ENCODE data around the gene GPR32. TPM values are rescaled to one million over a fixed set of nuclear protein-coding genes. Genes with fewer than 3 reads are reported as not detected.
A peak's percentile ranks its signal among the peaks of the same experiment; 100 is the strongest.

Gene GPR32
- total RNA-seq, 6 donors from 2014 or later: not detected

DNA sequence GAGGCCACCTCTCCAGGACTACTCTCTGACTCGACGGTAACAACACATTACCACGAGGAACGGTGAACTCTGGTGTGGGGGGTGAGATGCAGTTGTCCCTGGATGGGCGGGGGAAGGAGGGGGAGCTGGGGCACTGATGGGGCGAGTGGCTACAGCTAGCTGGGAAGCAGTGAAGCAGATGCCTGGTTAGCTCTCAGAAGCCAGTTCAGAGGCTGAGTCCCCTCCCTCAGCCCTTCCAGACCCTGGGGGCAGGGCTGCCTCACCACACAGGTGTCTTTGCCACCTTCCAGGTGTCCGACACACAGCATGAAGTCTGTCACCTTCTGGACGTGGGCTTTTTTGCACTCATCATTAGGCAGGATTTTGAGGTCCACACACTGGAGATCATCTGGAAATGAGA lies 49.4 kb downstream of the GPR32 start:
- Histone ChIP-seq H3K4me1 (peaks cover 0 to 13% (median 8%) of the 10 kb centered on the region in 4 donors), H3K36me3 (no peaks in the 10 kb centered on the region), H3K27ac (no peak overlapping the region), H3K9me3 (no peaks in the 10 kb centered on the region), H3K4me3 (no peak overlapping the region), H3K27me3 (peaks cover 0 to 38% (median 12%) of the 10 kb centered on the region in 4 donors)
- TF ChIP-seq EP300 (IDR thresholded peaks at IDR 0.05) (no peak), POLR2A (IDR thresholded peaks at IDR 0.05) (no peak), POLR2AphosphoS5 (IDR thresholded peaks at IDR 0.05) (no peak)
- TF ChIP-seq, protein P1, sequence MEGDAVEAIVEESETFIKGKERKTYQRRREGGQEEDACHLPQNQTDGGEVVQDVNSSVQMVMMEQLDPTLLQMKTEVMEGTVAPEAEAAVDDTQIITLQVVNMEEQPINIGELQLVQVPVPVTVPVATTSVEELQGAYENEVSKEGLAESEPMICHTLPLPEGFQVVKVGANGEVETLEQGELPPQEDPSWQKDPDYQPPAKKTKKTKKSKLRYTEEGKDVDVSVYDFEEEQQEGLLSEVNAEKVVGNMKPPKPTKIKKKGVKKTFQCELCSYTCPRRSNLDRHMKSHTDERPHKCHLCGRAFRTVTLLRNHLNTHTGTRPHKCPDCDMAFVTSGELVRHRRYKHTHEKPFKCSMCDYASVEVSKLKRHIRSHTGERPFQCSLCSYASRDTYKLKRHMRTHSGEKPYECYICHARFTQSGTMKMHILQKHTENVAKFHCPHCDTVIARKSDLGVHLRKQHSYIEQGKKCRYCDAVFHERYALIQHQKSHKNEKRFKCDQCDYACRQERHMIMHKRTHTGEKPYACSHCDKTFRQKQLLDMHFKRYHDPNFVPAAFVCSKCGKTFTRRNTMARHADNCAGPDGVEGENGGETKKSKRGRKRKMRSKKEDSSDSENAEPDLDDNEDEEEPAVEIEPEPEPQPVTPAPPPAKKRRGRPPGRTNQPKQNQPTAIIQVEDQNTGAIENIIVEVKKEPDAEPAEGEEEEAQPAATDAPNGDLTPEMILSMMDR (IDR thresholded peaks at IDR 0.05): no peak
- 19 to 20% methylated on average over 7 of the region's 8 CpGs for WGBS, 2 donors
- no peak for DNase-seq
- no peak for ATAC-seq (ENCODE audit: low FRiP score in 2 of 2)

DNA sequence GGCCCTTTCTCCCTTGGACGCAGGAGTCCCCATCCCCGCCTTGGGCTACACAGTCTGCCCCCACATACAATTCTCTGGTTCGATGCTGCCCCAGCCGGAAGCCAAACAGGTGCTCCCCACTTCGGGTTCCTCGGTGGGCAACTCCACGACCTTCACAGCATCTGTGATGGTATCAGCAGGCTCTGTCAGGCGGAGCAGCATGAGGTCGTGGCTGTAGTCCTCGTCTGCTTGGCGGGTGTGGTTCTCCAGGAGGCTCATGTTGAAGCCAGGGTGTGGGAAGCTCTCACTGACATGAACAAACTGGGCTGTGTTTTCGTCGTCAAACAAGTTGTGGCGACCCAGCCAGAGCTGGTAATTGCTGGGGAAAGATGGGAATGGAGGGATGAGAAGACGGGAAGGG lies 49.8 kb downstream of the GPR32 start:
- ATAC-seq (ENCODE audit: low FRiP score in 2 of 2) (no peak), DNase-seq (no peak)
- TF ChIP-seq, protein P1 (IDR thresholded peaks at IDR 0.05): no peak
- TF ChIP-seq POLR2A (IDR thresholded peaks at IDR 0.05): no peak
- no peak for TF ChIP-seq EP300 (IDR thresholded peaks at IDR 0.05)
- TF ChIP-seq POLR2AphosphoS5 (IDR thresholded peaks at IDR 0.05): no peak
- no peaks in the 10 kb centered on the region for H3K36me3 ChIP-seq
- H3K27me3 ChIP-seq: peaks cover 0 to 38% (median 12%) of the 10 kb centered on the region in 4 donors
- H3K27ac ChIP-seq: no peak overlapping the region
- H3K4me1 ChIP-seq: peaks cover 0 to 13% (median 8%) of the 10 kb centered on the region in 4 donors
- no peak overlapping the region for H3K4me3 ChIP-seq
- 4 to 10% methylated on average over 8 to 10 of the region's 15 CpGs for WGBS, 2 donors
- no peaks in the 10 kb centered on the region for H3K9me3 ChIP-seq

GRCh38 chr19:50820549-50821247 lies 50.4 kb downstream of the GPR32 start:
- Histone ChIP-seq H3K27me3 (peaks cover 0 to 38% (median 12%) of the 10 kb centered on the region in 4 donors), H3K36me3 (no peaks in the 10 kb centered on the region), H3K4me3 (peak overlapping the region in 1 of 4 donors; percentile 16), H3K4me1 (peaks cover 0 to 13% (median 8%) of the 10 kb centered on the region in 4 donors), H3K9me3 (no peaks in the 10 kb centered on the region), H3K27ac (no peak overlapping the region)
- TF ChIP-seq POLR2A (IDR thresholded peaks at IDR 0.05) (no peak), EP300 (IDR thresholded peaks at IDR 0.05) (no peak), POLR2AphosphoS5 (IDR thresholded peaks at IDR 0.05) (no peak)
- TF ChIP-seq, protein P1 (IDR thresholded peaks at IDR 0.05): no peak
- ATAC-seq (ENCODE audit: low FRiP score in 2 of 2) (peak in 1 of 2 donors; percentile 22), DNase-seq (no peak)
- 6 to 7% methylated on average over 17 to 21 of the region's 21 CpGs for WGBS, 2 donors

- TF ChIP-seq EP300 (IDR thresholded peaks at IDR 0.05) (no peak), POLR2A (IDR thresholded peaks at IDR 0.05) (no peak), POLR2AphosphoS5 (IDR thresholded peaks at IDR 0.05) (no peak)
- TF ChIP-seq, protein P1 (IDR thresholded peaks at IDR 0.05): no peak
- peaks cover 0 to 13% (median 8%) of the 10 kb centered on the region in 4 donors for H3K4me1 ChIP-seq
- ATAC-seq (ENCODE audit: low FRiP score in 2 of 2): no peak
- no peak for DNase-seq
- no peaks in the 10 kb centered on the region for H3K36me3 ChIP-seq
- no peak overlapping the region for H3K4me3 ChIP-seq
- peaks cover 0 to 38% (median 12%) of the 10 kb centered on the region in 4 donors for H3K27me3 ChIP-seq
- no peak overlapping the region for H3K27ac ChIP-seq
- 47 to 61% methylated on average over 3 to 4 of the region's 4 CpGs for WGBS, 2 donors
- H3K9me3 ChIP-seq: no peaks in the 10 kb centered on the region
Observed at GRCh38 chr19:50821248-50821612, 51.0 kb downstream of the GPR32 start.

Small RNA genes within 50 kb of the gene (small RNA-seq; reads per million reads assigned to genes)
- gene SNORD88A (136 to 222 (median 206) reads per million in 4 donors), gene SNORD88B (0 reads per million in 4 donors), gene SNORD88C (0 reads per million in 4 donors)

Other genes starting within 250 kb of the GPR32 start
- 1 to 10 TPM in 4 of 6 donors, under 1 TPM in 2; 0.69 to 5.1 (median 1.7) TPM for gene LRRC4B, start 202.0 kb upstream of the GPR32 start, total RNA-seq
- gene SYT3, start 130.6 kb upstream of the GPR32 start, total RNA-seq: 1 to 10 TPM in 3 of 6 donors, under 1 TPM in 2, not detected in 1; 0.67 to 3.6 (median 1.4) TPM
- 10 to 100 TPM in 1 of 6 donors, 1 to 10 TPM in 4, not detected in 1; 1.7 to 24.4 (median 3.1) TPM for gene C19orf81, start 121.0 kb upstream of the GPR32 start, total RNA-seq
- under 1 TPM in 2 of 6 donors, not detected in 4; 0.40 to 0.54 TPM for gene SHANK1, start 50.7 kb upstream of the GPR32 start, total RNA-seq
- 10 to 100 TPM in 4 of 6 donors, 1 to 10 TPM in 2; 3.9 to 19.6 (median 15.9) TPM for gene CLEC11A, start 47.1 kb upstream of the GPR32 start, total RNA-seq
- gene ACP4, start 20.0 kb downstream of the GPR32 start, total RNA-seq: not detected
- gene KLK1, start 53.3 kb downstream of the GPR32 start, total RNA-seq: 1 to 10 TPM in 3 of 6 donors, not detected in 3; 1.3 to 3.3 (median 2.0) TPM
- gene KLK15, start 63.1 kb downstream of the GPR32 start, total RNA-seq: not detected
- gene KLK3, start 84.5 kb downstream of the GPR32 start, total RNA-seq: under 1 TPM in 1 of 6 donors, not detected in 5; 0.33 TPM
- not detected for gene KLK2, start 103.0 kb downstream of the GPR32 start, total RNA-seq
- gene KLK4, start 140.9 kb downstream of the GPR32 start, total RNA-seq: not detected
- under 1 TPM in 1 of 6 donors, not detected in 5; 0.74 TPM for gene KLK5, start 182.6 kb downstream of the GPR32 start, total RNA-seq
- not detected for gene KLK6, start 199.1 kb downstream of the GPR32 start, total RNA-seq
- gene KLK7, start 213.5 kb downstream of the GPR32 start, total RNA-seq: 1 to 10 TPM in 1 of 6 donors, under 1 TPM in 1, not detected in 4; 0.30 to 1.1 TPM
- gene KLK8, start 231.1 kb downstream of the GPR32 start, total RNA-seq: not detected
- gene KLK10, start 249.2 kb downstream of the GPR32 start, total RNA-seq: 10 to 100 TPM in 3 of 6 donors, 1 to 10 TPM in 2, not detected in 1; 4.8 to 21.7 (median 18.6) TPM